HUES48 (cell line): ENCODE data around the gene ADCY5.

Experiments
- H3K27ac ChIP-seq: one replicate; pipeline ENCODE4 v1.7.0; 2013; ENCODE audit warnings: low read depth, low read length, inconsistent platforms
- H3K27me3 ChIP-seq: 2 replicates; pipeline ENCODE4 v1.6.1; 2013; ENCODE audit warnings: mild to moderate bottlenecking, low read length; ENCODE audit not compliant: control insufficient read depth, insufficient read depth
- H3K36me3 ChIP-seq: 2 replicates; pipeline ENCODE4 v1.6.1; 2013; ENCODE audit warnings: low read length; ENCODE audit not compliant: control insufficient read depth, insufficient read depth
- H3K4me1 ChIP-seq: 2 replicates; pipeline ENCODE4 v1.6.1; 2013; ENCODE audit warnings: mild to moderate bottlenecking, low read length; ENCODE audit not compliant: control insufficient read depth, insufficient read depth
- H3K4me3 ChIP-seq: 2 replicates; pipeline ENCODE4 v1.5.1; 2013; ENCODE audit warnings: mild to moderate bottlenecking, low read depth, low read length
- H3K9ac ChIP-seq: 2 replicates; pipeline ENCODE4 v1.6.1; 2013; ENCODE audit warnings: mild to moderate bottlenecking, low read depth, low read length, moderate library complexity
- H3K9me3 ChIP-seq: 2 replicates; pipeline ENCODE4 v1.6.1; 2013; ENCODE audit warnings: low read length; ENCODE audit not compliant: control insufficient read depth, insufficient read depth

The ADCY5 gene

DNA sequence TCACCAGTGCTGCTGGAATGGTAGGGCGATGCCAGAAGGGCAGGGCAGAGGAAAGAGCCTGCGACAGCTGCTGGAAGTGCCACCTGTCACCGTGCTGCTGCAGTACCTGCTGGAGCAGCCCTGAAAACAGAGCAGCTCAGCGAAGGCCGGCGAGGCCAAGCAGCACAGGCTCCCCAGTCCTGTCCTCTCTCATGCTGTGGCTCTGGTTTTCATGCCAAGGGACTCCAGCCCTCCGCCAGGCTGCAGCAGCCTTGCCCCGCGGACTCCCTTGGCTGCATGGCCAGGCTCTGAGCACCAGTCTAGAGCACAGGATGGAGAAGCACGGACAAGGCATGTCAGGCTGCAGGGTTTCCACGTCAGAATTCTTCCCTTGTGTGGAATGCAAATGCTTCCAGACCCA lies 43.9 kb downstream of the ADCY5 start:
- no peaks in the 10 kb centered on the region for H3K36me3 ChIP-seq
- H3K4me1 ChIP-seq: peaks cover 4% of the 10 kb centered on the region; the same call in 1 of the 2 replicates
- no peaks in the 10 kb centered on the region for H3K27me3 ChIP-seq
- no peak overlapping the region for H3K4me3 ChIP-seq
- no peak overlapping the region for H3K9ac ChIP-seq
- H3K27ac ChIP-seq: no peak overlapping the region
- no peaks in the 10 kb centered on the region for H3K9me3 ChIP-seq

DNA sequence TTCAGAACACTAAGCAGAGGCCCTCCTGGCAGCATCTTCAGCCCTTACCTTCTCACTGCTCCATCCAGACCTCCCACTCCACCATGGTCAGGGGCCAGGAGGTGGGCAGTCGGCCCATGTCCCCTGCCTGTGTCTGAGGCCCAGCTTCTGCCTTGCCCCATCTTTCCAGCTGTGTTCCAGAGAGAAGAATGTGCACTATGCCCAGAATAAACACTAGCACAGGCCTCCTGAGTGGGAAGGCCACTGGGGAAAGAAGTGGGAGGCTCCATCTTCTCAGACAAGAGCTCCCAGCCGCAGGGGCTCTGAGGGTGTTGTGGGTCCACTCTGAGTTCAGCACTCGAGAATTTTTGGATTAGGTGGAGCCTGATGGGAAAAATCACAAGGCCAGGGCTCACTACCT lies 44.5 kb downstream of the ADCY5 start:
- no peaks in the 10 kb centered on the region for H3K27me3 ChIP-seq
- no peak overlapping the region for H3K4me3 ChIP-seq
- no peaks in the 10 kb centered on the region for H3K36me3 ChIP-seq
- H3K27ac ChIP-seq: no peak overlapping the region
- no peaks in the 10 kb centered on the region for H3K9me3 ChIP-seq
- H3K9ac ChIP-seq: no peak overlapping the region
- H3K4me1 ChIP-seq: peaks cover 4% of the 10 kb centered on the region; the same call in 1 of the 2 replicates

GRCh38 chr3:123401836-123402530 lies 46.9 kb downstream of the ADCY5 start:
- H3K27me3 ChIP-seq: no peaks in the 10 kb centered on the region
- no peaks in the 10 kb centered on the region for H3K36me3 ChIP-seq
- no peak overlapping the region for H3K9ac ChIP-seq
- H3K4me3 ChIP-seq: no peak overlapping the region
- peaks cover 4% of the 10 kb centered on the region; the same call in 1 of the 2 replicates for H3K4me1 ChIP-seq
- H3K27ac ChIP-seq: no peak overlapping the region
- H3K9me3 ChIP-seq: no peaks in the 10 kb centered on the region

- H3K4me3 ChIP-seq: no peak overlapping the region
These were observed 48.7 kb downstream of the ADCY5 start for GRCh38 chr3:123400169-123400568.

DNA sequence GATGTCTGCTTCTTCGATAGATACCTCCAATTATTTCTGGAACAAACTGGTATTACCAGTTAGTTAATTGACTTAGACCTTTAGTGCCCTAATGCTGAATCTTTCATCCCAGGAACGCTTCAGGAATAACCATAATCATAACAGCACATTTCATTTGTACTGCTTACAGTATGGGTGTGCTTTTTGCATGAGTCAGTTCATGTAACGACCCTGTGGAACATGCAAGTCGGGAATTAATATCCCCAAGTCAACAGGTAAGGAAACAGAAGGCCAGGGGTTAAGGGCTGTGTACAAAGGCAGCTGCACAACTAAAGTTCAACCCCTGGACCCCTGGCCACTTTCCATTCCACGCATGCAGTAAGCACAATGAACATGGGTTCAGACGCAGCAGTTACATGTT lies 49.2 kb downstream of the ADCY5 start:
- H3K9ac ChIP-seq: no peak overlapping the region
- no peaks in the 10 kb centered on the region for H3K27me3 ChIP-seq
- no peak overlapping the region for H3K4me3 ChIP-seq
- no peaks in the 10 kb centered on the region for H3K9me3 ChIP-seq
- no peaks in the 10 kb centered on the region for H3K36me3 ChIP-seq
- no peaks in the 10 kb centered on the region for H3K4me1 ChIP-seq
- H3K27ac ChIP-seq: no peak overlapping the region

More at GRCh38 chr3:123400169-123400568, 48.7 kb downstream of the ADCY5 start:
- H3K27me3 ChIP-seq: no peaks in the 10 kb centered on the region
- H3K36me3 ChIP-seq: no peaks in the 10 kb centered on the region
- no peaks in the 10 kb centered on the region for H3K9me3 ChIP-seq
- no peaks in the 10 kb centered on the region for H3K4me1 ChIP-seq
- no peak overlapping the region for H3K27ac ChIP-seq
- no peak overlapping the region for H3K9ac ChIP-seq

DNA sequence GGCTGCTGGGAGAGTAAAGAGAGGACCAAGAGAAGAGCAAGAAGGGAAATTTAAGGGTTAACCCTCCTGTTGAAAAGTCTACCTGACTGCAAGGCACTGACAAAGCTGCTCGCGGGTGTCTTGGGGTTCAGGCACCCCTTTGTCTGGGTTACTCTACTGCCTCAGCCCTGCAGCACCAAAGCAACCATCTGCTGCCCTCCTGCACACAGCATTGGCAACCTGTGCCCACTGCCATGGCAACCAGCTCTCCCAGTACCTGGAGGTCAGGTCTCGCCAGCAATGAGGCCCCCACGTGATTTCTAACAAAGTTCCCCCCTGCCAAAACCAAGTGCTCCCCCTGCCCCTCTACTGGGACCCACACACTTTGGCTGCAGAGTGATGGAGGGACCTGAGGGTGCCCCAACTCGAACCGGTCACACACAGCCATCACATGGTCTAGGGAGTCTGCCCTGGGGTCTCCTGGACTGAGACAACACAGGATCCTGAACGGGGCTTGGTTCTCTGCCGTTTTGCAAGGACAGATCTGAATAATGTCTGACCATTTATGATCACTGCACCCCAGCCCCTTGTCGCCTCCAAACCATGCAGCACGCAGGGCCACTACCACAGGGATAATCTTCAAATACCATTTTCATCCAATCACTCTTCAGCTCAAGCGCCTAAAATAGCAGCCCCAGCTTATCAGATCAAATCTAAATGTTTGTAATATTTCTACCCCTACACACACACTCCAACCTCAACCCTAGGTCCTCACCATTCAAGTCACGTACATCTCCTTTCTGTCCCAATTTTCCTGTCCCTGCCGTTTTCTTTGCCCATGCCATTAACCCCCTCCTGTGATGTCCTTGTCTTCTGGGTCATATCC lies 50.7 kb downstream of the ADCY5 start:
- Histone ChIP-seq H3K9ac (no peak overlapping the region), H3K27ac (no peak overlapping the region), H3K4me1 (no peaks in the 10 kb centered on the region), H3K9me3 (no peaks in the 10 kb centered on the region), H3K27me3 (no peaks in the 10 kb centered on the region), H3K36me3 (no peaks in the 10 kb centered on the region), H3K4me3 (no peak overlapping the region)

- H3K36me3 ChIP-seq: no peaks in the 10 kb centered on the region
- no peak overlapping the region for H3K27ac ChIP-seq
- no peak overlapping the region for H3K9ac ChIP-seq
- H3K4me1 ChIP-seq: no peaks in the 10 kb centered on the region
- H3K4me3 ChIP-seq: no peak overlapping the region
- no peaks in the 10 kb centered on the region for H3K9me3 ChIP-seq
- no peaks in the 10 kb centered on the region for H3K27me3 ChIP-seq
These were observed 51.8 kb downstream of the ADCY5 start for GRCh38 chr3:123397050-123397590.

DNA sequence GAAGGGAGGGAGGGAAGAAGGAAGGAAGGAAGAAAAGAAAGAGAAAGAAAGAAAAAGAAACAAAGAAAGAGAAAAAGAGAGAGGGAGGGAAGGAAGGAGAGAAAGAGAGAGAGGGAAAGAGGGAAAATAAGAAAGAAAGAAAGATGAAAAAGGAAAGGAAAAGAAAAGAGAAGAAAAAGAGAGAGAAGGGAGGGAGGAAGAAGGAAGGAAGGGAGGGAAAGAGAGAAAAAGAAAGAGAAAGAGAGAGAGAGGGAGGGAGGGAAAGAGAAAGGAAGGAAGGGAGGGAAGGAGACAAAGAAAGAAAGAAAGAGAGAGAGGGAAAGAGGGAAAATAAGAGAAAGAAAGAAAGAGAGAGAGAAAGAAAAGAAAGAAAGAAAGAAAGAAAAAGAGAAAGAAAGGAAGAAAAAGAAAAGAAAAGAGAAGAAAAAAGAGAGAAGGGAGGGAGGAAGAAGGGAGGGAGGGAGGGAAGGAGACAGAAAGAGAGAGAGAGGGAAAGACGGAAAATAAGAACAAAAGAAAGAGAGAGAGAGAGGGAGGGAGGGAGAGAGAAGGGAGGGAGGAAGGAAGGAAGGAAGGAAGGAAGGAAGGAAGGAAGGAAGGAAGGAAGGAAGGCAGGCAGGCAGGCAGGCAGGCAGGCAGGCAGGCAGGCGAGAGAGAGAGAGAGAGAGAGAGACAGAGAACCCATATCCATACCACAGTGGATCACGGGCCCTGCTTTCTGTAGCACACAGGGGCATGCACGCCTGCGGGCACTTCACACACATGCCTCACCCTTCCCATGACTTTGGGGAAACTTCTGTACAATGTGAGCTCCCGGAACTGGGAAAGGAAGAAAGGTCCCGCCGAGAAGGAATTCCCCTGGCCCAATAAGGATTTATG lies 52.5 kb downstream of the ADCY5 start:
- Histone ChIP-seq H3K36me3 (no peaks in the 10 kb centered on the region), H3K27ac (no peak overlapping the region), H3K27me3 (no peaks in the 10 kb centered on the region), H3K4me3 (no peak overlapping the region), H3K9ac (no peak overlapping the region), H3K9me3 (no peaks in the 10 kb centered on the region), H3K4me1 (no peaks in the 10 kb centered on the region)

- H3K27me3 ChIP-seq: no peaks in the 10 kb centered on the region
- H3K9me3 ChIP-seq: no peaks in the 10 kb centered on the region
- H3K27ac ChIP-seq: no peak overlapping the region
- H3K9ac ChIP-seq: no peak overlapping the region
- H3K36me3 ChIP-seq: no peaks in the 10 kb centered on the region
- no peak overlapping the region for H3K4me3 ChIP-seq
- no peaks in the 10 kb centered on the region for H3K4me1 ChIP-seq
These were observed 53.7 kb downstream of the ADCY5 start for GRCh38 chr3:123395235-123395634.

GRCh38 chr3:123394391-123395020 lies 54.4 kb downstream of the ADCY5 start:
- Histone ChIP-seq H3K36me3 (no peaks in the 10 kb centered on the region), H3K4me3 (no peak overlapping the region), H3K27ac (no peak overlapping the region), H3K4me1 (no peaks in the 10 kb centered on the region), H3K9me3 (no peaks in the 10 kb centered on the region), H3K9ac (no peak overlapping the region), H3K27me3 (no peaks in the 10 kb centered on the region)
